Measurements from ENCODE around the gene LCA5L. TPM values are rescaled to one million over a fixed set of nuclear protein-coding genes. Genes with fewer than 3 reads are reported as not detected.
A peak's percentile ranks its signal among the peaks of the same experiment; 100 is the strongest.
"Not testable (repeated sequence)": the region's sequence is repeated elsewhere in the genome, so short reads cannot be mapped to it uniquely, and the experiment has no call there.

The LCA5L gene
- total and polyA plus RNA-seq, 2 donors (not counting 1 experiment from before 2014, with no cell fraction given) = 0.62 TPM; not detected in 1

GRCh38 chr21:39384674-39385298 lies 60.8 kb downstream of the LCA5L start:
- Histone ChIP-seq H3K27ac (ENCODE audit: low read length in 2 of 2) (no peak overlapping the region), H4K20me1 (ENCODE audit: control insufficient read depth, insufficient read depth, low read length, poor library complexity, severe bottlenecking) (peaks cover 1% of the 10 kb centered on the region), H3K79me2 (ENCODE audit: control insufficient read depth, insufficient read depth, low read length) (peaks cover 46% of the 10 kb centered on the region), H3K4me2 (replicated peaks; ENCODE audit: low read depth, low read length, poor library complexity, severe bottlenecking) (no peak overlapping the region), H3K4me1 (ENCODE audit: control insufficient read depth in 2 of 2, insufficient read depth in 2 of 2, low read length in 2 of 2) (peaks cover 17 to 29% of the 10 kb centered on the region in 2 donors), H3K27me3 (replicated peaks in 1 of 4; ENCODE audit: control extremely low read depth in 1 of 4, control insufficient read depth in 3 of 4, insufficient read depth in 4 of 4, low read length in 3 of 4) (no peaks in the 10 kb centered on the region), H3K9me3 (ENCODE audit: control extremely low read depth in 1 of 3, control insufficient read depth in 2 of 3, insufficient read depth in 1 of 3, low read length in 2 of 3) (no peaks in the 10 kb centered on the region), H3K9ac (ENCODE audit: low read length) (no peak overlapping the region), H3K36me3 (replicated peaks in 1 of 2; ENCODE audit: control extremely low read depth in 1 of 2, control insufficient read depth in 1 of 2, extremely low read depth in 1 of 2, insufficient read depth in 2 of 2, low read length in 1 of 2) (no peaks in the 10 kb centered on the region), H3K4me3 (ENCODE audit: control extremely low read depth in 1 of 5, extremely low read depth in 1 of 5, insufficient read depth in 1 of 5, low read depth in 2 of 5, low read length in 4 of 5) (no peak overlapping the region), H2AFZ (ENCODE audit: insufficient read depth, low read depth, low read length, poor library complexity, severe bottlenecking) (no peak overlapping the region)
- ATAC-seq (ENCODE audit: low read depth) = no peak
- intact Hi-C loops (cut with micrococcal nuclease) = no loop called here
- 90% methylated on average over 12 of the region's 13 CpGs for WGBS (ENCODE audit: insufficient coverage)
- ChIA-PET CTCF (interaction anchor here (1.5 kb wide), 1 partner anchor 11 kb away, joined by 4 read pairs; no protein-coding TSS in a partner anchor), POLR2A (no interaction called here)
- H3K9me3 Mint-ChIP-seq (ENCODE audit: insufficient read depth) = no peaks in the 10 kb centered on the region
- TF ChIP-seq CTCF (IDR thresholded peaks at IDR 0.05) (no peak), EZH2 (IDR thresholded peaks at IDR 0.05; ENCODE audit: borderline replicate concordance, insufficient read depth, low read depth, low read length, poor library complexity, severe bottlenecking) (no peak)
- H3K27ac Mint-ChIP-seq = peak overlapping the region; percentile 50
- no peak for DNase-seq
- peak overlapping the region; percentile 13 for H3K4me3 Mint-ChIP-seq
- peaks cover 38% of the 10 kb centered on the region for H3K4me1 Mint-ChIP-seq
- no peaks in the 10 kb centered on the region for H3K27me3 Mint-ChIP-seq

GRCh38 chr21:39382096-39382495 lies 63.5 kb downstream of the LCA5L start:
- H3K9ac ChIP-seq (ENCODE audit: low read length); H4K20me1 ChIP-seq (ENCODE audit: control insufficient read depth, insufficient read depth, low read length, poor library complexity, severe bottlenecking); H3K4me3 ChIP-seq (ENCODE audit: control extremely low read depth in 1 of 5, extremely low read depth in 1 of 5, insufficient read depth in 1 of 5, low read depth in 2 of 5, low read length in 4 of 5); H3K4me2 ChIP-seq (replicated peaks; ENCODE audit: low read depth, low read length, poor library complexity, severe bottlenecking); H3K9me3 ChIP-seq (ENCODE audit: control extremely low read depth in 1 of 3, control insufficient read depth in 2 of 3, insufficient read depth in 1 of 3, low read length in 2 of 3); ATAC-seq (ENCODE audit: low read depth); DNase-seq; intact Hi-C loops (cut with micrococcal nuclease); CTCF ChIA-PET; H3K27ac ChIP-seq (ENCODE audit: low read length in 2 of 2); H3K27me3 ChIP-seq (replicated peaks in 1 of 4; ENCODE audit: control extremely low read depth in 1 of 4, control insufficient read depth in 3 of 4, insufficient read depth in 4 of 4, low read length in 3 of 4); H3K9me3 Mint-ChIP-seq (ENCODE audit: insufficient read depth); H3K27me3 Mint-ChIP-seq; H2AFZ ChIP-seq (ENCODE audit: insufficient read depth, low read depth, low read length, poor library complexity, severe bottlenecking); H3K36me3 ChIP-seq (replicated peaks in 1 of 2; ENCODE audit: control extremely low read depth in 1 of 2, control insufficient read depth in 1 of 2, extremely low read depth in 1 of 2, insufficient read depth in 2 of 2, low read length in 1 of 2): not testable (repeated sequence)
- Mint-ChIP-seq H3K4me3 (peak overlapping the region; percentile 31), H3K4me1 (peaks cover 23% of the 10 kb centered on the region), H3K27ac (peak overlapping the region; percentile 5)
- 98% methylated on average over 7 of the region's 7 CpGs for WGBS (ENCODE audit: insufficient coverage)
- Histone ChIP-seq H3K4me1 (ENCODE audit: control insufficient read depth in 2 of 2, insufficient read depth in 2 of 2, low read length in 2 of 2) (peaks cover 11 to 22% of the 10 kb centered on the region in 2 donors), H3K79me2 (ENCODE audit: control insufficient read depth, insufficient read depth, low read length) (peaks cover 26% of the 10 kb centered on the region)
- POLR2A ChIA-PET = interaction anchor here (0.7 to 1.5 kb wide), 4 partner anchors 33 to 163 kb away, joined by 3 to 4 read pairs (median 3); partner anchors contain the start of gene HMGN1

Data from B cell (primary cell).